NT2/D1 (cell line): Measurements from ENCODE around the gene SOCS6.

ENCODE experiments used
- SUZ12 ChIP-seq: IDR thresholded peaks from 2 replicates; pipeline ENCODE4 v1.6.1; 2011; ENCODE audit not compliant: insufficient read length, insufficient read depth; ENCODE audit errors: extremely low read depth
- YY1 ChIP-seq: IDR thresholded peaks from 2 replicates; pipeline ENCODE4 v1.6.1; 2011; ENCODE audit not compliant: insufficient read length, insufficient read depth
- ZNF274 ChIP-seq: IDR thresholded peaks from 2 replicates; pipeline ENCODE4 v1.6.1; 2011; ENCODE audit warnings: mild to moderate bottlenecking, low read depth, low read length

DNA sequence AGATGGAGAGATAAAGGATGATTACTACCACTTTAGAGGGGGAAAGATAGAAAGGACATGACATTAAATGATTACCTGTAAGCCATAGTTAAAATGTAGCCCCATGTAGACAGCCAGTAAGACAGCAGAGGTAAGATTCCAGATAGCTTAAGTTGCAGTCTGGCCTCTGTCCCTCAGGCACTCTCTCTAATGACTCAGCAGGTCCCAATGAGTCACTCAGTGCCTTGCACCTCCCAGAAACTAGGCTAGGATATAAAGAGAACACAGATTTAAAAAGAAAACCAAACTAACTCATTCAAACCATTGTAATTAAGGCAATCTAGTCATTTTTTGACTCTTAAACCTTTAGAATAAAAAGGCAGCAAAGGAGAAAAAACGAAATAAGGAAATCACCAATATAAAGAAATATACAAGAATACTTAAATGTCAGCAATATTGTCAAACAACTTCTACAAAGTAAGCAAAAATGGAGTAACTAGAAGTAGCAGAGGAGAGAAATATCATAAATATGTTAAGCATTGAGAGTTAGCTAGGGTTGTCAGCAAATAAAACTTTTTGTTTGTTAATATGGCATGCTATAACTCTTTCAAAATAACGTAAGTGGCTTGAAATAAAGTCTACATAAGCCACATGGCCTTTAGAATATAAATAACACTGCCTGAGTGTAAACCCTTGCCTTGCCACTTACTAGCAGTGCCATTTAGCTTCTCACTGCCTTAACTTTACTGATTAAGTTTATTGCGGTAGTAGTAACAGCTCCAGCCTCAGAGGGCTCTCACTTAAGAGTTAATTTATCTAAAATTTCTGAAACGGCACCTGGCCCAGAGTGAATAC is 48.5 kb downstream of the SOCS6 start:
- TF ChIP-seq ZNF274: no peak
- no peak for TF ChIP-seq YY1
- TF ChIP-seq SUZ12: no peak
